ENCODE data around the gene CMIP.

CMIP gene

GRCh38 chr16:81695321-81696165, 250.9 kb downstream of the CMIP start:
- no peak for DNase-seq

- DNase-seq = no peak
Observed at GRCh38 chr16:81696166-81696960, 251.8 kb downstream of the CMIP start.

DNA sequence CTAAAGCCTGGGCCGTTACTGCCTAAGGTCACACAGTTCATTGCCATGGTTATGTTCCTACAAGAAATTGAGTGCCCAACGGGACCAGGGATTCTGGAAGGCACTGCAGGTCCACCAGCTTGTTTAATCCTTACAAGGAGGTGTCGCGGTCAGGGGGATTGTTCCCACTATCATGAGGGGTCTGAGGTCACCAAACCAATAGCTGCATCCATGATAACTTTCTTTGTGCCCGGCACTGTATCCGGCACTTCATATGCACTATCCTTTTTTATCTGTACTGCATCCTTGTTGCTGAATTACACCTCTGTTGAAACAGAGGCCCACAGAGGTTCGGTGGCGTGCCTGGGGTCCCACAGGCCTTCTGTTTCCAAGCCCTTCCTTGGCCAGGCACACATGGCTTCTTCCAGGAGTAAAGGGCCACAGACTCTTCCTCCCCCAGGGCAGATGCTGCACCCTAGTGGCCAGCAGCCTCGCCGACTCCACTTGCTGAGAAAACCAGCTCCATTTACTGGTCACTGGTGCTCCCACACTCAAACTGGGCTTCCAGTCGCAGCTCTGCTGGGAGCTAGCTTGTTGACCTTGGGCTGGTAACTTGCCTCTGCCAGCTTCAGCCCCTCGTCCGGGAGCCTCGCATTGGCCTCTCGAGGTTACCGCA, 252.5 kb downstream of the CMIP start:
- peak; percentile 11 for DNase-seq

DNA sequence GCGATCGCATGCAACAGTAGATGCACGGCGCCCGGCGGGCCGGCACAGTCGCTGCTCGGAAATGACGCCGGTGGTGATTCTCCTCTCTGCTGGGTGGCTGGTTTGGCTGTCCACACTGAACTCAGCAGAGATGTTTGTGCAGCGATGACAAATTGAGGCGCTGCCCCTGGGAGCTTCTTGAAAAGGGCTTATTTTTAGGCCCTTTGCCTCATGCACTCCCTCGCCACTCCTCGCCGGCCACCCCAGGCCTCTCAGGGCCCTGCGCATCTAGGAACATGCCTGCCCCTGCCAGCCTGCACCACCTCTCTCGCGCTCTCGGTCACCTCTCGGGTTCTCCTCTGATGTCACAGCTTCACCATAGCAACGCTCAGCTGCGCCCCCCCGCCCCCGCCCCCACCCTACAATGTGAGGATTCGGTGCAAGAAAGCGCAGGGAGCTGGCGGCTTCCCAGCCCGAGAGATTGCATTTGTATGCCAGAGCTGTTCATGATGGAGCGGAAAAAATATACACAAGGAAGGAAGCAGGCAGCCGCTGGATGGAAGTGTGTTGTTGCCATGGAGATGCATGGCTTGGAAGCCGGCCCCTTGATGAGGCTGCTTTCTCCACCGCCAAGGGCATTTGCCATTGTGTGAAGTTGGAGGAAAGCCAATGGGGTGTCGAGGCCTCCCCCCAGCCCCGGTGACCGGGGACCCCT, 253.2 kb downstream of the CMIP start:
- no peak for DNase-seq

DNA sequence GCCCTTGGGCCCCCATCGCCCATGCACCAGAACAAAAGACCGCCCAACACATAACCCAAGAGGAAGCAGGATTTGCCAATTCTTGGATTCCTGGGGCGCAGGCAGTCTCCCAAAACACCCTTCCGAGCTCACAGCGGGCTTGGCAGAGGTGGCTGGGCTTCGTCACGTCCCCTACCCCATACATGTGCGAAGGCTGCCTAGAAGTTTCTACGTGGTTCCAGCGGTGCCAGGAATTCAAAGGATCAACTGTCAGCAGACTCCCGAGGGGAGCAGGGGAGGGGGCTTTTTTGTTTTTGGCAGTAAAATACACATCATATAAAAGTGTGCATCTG, 253.7 kb downstream of the CMIP start:
- no peak for DNase-seq

- no peak for DNase-seq
Observed at GRCh38 chr16:81699596-81699995, 255.0 kb downstream of the CMIP start.

GRCh38 chr16:81700071-81700779, 255.6 kb downstream of the CMIP start:
- no peak for DNase-seq

DNA sequence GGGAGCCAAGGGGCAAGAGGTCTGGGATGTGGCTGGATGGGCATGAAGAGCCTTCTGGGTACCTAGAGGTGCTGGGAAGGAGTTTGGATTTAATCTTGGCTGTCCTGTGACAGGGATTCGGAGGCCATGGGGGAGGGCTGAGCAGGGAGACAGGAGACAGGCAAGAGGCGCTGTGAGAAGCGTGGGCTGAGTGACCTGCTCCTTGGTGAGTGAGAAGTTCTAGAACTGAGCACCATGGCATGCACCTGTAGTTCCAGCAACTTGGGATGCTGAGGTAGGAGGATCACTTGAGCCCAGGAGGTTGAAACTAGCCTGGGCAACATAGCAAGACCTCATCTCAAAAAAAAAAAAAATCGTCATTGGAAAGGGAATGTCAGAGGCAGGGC, 256.2 kb downstream of the CMIP start:
- no peak for DNase-seq

DNA sequence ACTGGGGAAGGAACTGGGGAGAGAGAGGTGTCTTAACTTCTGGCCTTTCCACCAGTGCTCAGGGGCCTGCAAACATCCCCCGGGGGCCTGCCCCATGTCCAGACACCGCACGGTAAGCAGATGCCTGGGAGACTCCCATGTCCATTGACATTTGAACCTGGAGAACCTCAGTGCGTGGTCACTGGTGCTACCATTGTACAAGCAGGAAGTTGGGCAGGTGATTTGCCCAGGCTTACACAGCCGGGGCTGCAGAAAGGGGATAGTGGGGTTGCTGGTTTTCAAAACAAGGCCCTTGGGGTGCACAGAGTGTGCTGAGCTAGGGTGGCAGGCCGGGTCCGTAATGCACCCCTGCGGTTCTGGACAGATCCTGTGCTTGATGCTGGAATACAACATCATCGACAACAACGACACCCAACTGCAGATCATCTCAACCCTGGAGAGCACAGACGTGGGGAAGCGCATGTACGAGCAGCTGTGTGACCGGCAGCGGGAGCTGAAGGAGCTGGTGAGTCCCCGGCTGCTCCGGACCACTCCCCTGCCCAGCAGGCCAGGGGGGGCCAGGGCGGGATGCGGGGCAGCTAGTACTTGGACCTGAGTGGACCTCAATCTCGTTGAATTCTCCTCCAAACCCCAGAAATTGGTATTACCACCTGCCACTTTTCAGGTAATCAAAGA, 256.8 kb downstream of the CMIP start:
- DNase-seq = no peak

DNA sequence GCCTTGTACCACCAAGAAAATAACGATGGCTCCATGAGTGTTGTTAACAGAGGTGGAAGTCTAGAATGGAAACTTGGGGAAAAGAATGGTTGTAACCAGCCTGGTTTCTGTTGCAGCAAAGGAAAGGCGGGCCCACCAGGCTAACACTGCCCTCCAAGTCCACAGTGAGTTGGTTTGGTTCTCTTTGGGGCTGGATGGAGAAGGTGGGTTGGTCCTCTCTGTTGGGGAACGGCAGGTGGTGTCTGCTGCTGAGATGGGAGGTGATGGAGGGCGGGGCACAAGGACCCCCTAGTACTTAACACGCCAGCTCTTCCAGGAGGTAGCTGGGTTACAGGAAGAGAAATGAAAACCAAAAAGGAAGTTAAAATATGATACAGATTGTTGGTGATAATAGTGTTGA, 257.9 kb downstream of the CMIP start:
- DNase-seq = no peak

DNA sequence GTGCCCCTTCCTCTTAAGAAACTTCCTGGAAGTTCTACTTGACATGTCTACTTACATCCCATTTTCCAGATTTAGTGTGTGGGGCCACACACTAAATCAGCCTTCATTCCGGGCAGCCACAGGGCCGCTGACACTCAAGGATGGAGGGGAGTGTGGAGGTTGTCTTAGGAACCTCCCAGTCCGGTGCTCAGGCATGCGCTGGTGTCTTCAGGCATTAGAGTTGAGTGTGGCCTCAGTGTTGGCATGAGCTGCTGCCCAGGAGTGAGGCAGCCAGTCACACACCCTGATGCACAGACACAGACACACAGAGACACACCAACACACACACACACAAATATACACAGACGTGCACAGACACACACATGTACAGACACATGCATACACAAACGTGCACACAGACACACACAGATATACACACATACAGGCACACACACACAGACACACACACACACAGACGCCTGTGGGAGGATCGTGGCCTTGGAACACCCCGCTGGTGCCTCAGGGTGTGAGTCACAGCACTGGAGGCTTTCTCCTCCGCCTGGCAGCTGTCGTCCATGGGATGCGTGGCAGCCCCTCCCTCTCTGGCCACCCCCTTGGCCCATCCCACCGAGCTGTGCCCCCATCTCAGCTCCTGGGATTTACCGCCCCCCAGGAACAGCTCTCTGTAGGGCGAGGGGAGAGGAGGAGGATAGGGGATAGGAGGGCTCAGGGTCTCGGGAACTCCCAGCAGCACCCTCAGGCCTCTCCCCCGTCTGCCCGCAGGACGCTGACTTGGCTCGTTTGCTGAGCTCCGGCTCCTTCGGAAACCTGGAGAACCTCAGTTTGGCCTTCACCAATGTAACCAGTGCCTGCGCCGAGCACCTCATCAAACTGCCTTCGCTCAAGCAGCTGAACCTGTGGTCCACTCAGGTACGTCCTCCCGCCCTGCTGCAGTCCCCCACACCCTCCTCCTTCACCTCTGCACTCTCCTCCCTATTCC, 258.9 kb downstream of the CMIP start:
- DNase-seq = peak; percentile 16

- DNase-seq = no peak
Observed at GRCh38 chr16:81705261-81705660, 260.7 kb downstream of the CMIP start.

DNA sequence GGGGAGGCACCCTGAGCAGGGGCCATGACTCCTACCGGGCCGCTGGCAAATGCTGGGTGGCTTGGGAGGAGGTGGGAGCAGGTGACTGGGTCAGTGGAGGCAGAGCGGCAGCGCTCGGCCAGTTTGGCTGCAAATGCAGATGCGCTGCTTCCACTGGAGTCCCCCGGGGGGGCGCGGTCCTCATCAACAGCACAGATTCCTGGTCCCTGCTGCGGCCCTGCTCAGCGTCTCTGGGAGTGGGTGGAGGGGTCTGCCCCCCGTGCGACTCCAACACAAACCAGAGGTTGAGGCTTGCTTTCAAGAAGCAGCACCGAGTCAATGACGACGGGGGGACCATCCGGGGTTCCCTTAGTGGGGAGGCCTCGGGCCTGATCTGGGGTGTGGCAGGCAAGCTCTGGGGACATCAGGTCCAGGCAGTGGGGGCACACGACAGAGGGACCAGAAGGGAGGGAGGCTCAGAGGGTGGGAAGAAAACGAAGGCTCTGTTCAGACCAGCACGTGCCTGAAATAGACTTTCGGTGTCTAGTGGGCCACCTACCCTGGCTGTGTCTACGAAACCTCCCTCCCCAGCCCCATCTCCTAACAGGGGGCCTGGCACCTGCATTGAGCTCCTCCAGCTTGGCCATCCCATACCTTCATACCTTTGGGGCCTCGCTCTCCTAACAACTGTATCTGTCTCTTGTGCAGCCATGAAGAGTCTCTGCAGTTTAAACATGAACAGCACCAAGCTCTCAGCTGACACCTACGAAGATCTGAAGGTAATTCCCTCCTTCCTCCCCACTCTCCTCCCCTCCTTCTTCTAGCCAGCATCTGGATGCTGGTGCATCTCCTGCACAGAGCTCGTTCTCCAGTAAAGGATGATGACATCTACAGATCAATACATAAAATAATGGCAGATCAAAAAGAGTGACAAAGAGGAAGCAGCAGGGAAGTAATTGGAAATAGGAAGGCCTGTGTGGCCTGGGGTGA, 262.0 kb downstream of the CMIP start:
- DNase-seq = no peak

- peak; percentile 18 for DNase-seq
Observed at GRCh38 chr16:81707411-81708265, 263.0 kb downstream of the CMIP start.

DNA sequence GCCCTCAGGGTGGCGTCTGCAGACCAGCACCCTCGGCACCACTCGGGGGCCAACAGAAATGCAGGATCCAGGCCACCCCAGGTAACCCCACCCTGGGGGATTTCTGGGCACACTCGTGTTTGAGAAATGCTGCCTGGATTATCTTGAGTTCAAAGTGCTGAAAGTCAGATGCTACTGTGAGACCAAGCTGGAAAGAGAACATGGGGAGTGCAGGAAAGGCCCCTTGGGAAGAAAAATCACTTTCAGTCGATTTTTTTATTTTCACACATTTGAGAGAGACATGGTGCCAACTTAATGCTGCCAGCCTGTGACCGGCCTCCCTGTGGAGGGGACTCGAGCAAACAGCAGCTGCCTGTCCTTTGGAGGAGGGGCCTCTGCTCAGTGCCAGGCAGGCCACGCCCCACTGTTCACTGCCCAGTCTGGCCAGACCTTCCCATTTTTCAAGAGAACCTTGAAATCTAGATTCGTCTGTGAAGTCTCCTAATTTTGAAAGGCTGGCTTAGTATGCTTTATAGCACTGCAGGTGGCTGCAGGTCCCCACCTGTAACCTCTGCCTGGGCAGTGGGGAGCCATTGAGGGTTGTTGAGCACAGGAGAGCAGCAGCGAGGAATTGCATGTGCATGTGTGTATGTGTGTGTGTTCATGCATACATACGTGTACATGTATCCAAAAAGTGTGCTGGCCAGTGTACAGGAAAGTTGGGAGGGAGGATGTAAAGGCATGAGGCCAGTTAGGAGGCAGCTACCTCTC, 263.8 kb downstream of the CMIP start:
- no peak for DNase-seq

- DNase-seq = no peak
Observed at GRCh38 chr16:81709016-81709900, 264.6 kb downstream of the CMIP start.

DNA sequence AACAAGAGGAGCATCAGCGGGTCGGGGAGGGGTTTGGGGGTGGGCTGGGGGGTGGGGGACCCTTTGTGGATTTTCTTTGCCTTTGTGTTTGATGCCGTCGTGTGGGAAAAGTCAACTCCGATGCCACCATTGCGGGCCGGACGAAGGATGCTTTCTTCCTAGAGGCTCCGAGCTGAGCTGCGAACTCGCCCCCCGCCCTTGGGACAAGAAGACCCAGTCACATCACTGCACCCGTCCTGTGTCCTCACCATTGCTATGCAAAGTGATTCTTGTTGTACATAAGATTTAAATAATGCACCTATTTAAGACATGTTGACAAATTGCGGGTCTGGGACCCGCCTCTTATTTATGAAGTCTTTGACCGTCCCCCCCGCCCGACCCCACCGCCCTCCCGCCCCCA, 265.4 kb downstream of the CMIP start:
- no peak for DNase-seq

Data from NCI-H1694 (cell line).